Measurements from ENCODE around the gene NUTM2F.
"Not testable (repeated sequence)": the region's sequence is repeated elsewhere in the genome, so short reads cannot be mapped to it uniquely, and the experiment has no call there.

NUTM2F gene

GRCh38 chr9:94277885-94278536 lies 50.4 kb downstream of the NUTM2F start:
- Histone ChIP-seq H3K9me3 (ENCODE audit: control insufficient read depth in 2 of 2, low read length in 2 of 2) (no peaks in the 10 kb centered on the region), H3K36me3 (ENCODE audit: control insufficient read depth in 2 of 2, insufficient read depth in 2 of 2, low read length in 2 of 2) (peaks cover 5 to 16% of the 10 kb centered on the region in 2 donors), H3K4me3 (ENCODE audit: low read length in 2 of 2) (no peak overlapping the region), H3K27me3 (ENCODE audit: control insufficient read depth in 1 of 2, insufficient read depth in 2 of 2, low read length in 2 of 2) (no peaks in the 10 kb centered on the region), H3K27ac (ENCODE audit: low read length) (no peak overlapping the region), H3K9ac (ENCODE audit: low read length in 2 of 2) (no peak overlapping the region), H3K4me1 (ENCODE audit: control insufficient read depth, insufficient read depth, low read length) (no peaks in the 10 kb centered on the region)

DNA sequence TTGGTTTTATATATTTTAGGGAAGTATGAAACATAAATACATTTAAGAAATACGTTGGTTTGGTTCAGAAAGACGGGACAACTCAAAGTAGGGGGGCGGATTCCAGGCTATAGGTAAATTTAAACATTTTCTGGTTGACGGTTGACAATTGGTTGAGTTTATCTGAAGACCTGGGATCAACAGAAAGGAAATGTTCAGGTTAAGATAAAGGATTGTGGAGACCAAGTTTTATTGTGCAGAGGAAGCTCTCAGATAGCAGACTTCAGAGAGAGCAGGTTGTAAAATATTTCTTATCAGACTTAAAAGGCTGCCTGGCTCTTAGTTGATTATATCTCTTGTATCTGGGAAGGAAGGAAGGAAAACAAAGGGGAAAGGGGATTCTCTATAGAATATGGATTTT lies 51.4 kb downstream of the NUTM2F start:
- not testable (repeated sequence) for H3K27me3 ChIP-seq (ENCODE audit: control insufficient read depth in 1 of 2, insufficient read depth in 2 of 2, low read length in 2 of 2); H3K9ac ChIP-seq (ENCODE audit: low read length in 2 of 2); H3K4me1 ChIP-seq (ENCODE audit: control insufficient read depth, insufficient read depth, low read length); H3K4me3 ChIP-seq (ENCODE audit: low read length in 2 of 2); H3K9me3 ChIP-seq (ENCODE audit: control insufficient read depth in 2 of 2, low read length in 2 of 2); H3K27ac ChIP-seq (ENCODE audit: low read length)
- H3K36me3 ChIP-seq (ENCODE audit: control insufficient read depth in 2 of 2, insufficient read depth in 2 of 2, low read length in 2 of 2), result peaks cover 5 to 16% of the 10 kb centered on the region in 2 donors

GRCh38 chr9:94270009-94270408 lies 58.4 kb downstream of the NUTM2F start:
- no peak overlapping the region for H3K27ac ChIP-seq (ENCODE audit: low read length)

GRCh38 chr9:94269264-94269663 lies 59.2 kb downstream of the NUTM2F start:
- no peak overlapping the region for H3K9ac ChIP-seq (ENCODE audit: low read length in 2 of 2)
- H3K9me3 ChIP-seq (ENCODE audit: control insufficient read depth in 2 of 2, low read length in 2 of 2), result no peaks in the 10 kb centered on the region
- no peaks in the 10 kb centered on the region for H3K27me3 ChIP-seq (ENCODE audit: control insufficient read depth in 1 of 2, insufficient read depth in 2 of 2, low read length in 2 of 2)
- no peak overlapping the region for H3K27ac ChIP-seq (ENCODE audit: low read length)
- no peak overlapping the region for H3K4me3 ChIP-seq (ENCODE audit: low read length in 2 of 2)
- no peaks in the 10 kb centered on the region for H3K36me3 ChIP-seq (ENCODE audit: control insufficient read depth in 2 of 2, insufficient read depth in 2 of 2, low read length in 2 of 2)
- H3K4me1 ChIP-seq (ENCODE audit: control insufficient read depth, insufficient read depth, low read length), result no peaks in the 10 kb centered on the region

More at GRCh38 chr9:94270009-94270408, 58.4 kb downstream of the NUTM2F start:
- H3K4me1 ChIP-seq (ENCODE audit: control insufficient read depth, insufficient read depth, low read length), result no peaks in the 10 kb centered on the region
- no peak overlapping the region for H3K9ac ChIP-seq (ENCODE audit: low read length in 2 of 2)
- H3K4me3 ChIP-seq (ENCODE audit: low read length in 2 of 2), result no peak overlapping the region
- no peaks in the 10 kb centered on the region for H3K9me3 ChIP-seq (ENCODE audit: control insufficient read depth in 2 of 2, low read length in 2 of 2)
- no peaks in the 10 kb centered on the region for H3K27me3 ChIP-seq (ENCODE audit: control insufficient read depth in 1 of 2, insufficient read depth in 2 of 2, low read length in 2 of 2)
- H3K36me3 ChIP-seq (ENCODE audit: control insufficient read depth in 2 of 2, insufficient read depth in 2 of 2, low read length in 2 of 2), result no peaks in the 10 kb centered on the region

Measured in stomach smooth muscle (tissue), 2 donors.